HG03066 (cell line): Measurements from ENCODE around the gene RASGRP4.
"Not testable (repeated sequence)": the region's sequence is repeated elsewhere in the genome, so short reads cannot be mapped to it uniquely, and the experiment has no call there.

Experiments
- ATAC-seq: cut with Tn5 transposase; IDR thresholded peaks from one replicate; pipeline ENCODE4 v1.9.1; 2021; ENCODE audit warnings: low read depth; ENCODE audit not compliant: unreplicated experiment

Gene RASGRP4

GRCh38 chr19:38375098-38375493 is 50.9 kb downstream of the RASGRP4 start:
- no peak for ATAC-seq

- ATAC-seq: peak; percentile 95
Measured at GRCh38 chr19:38374332-38375097, 51.5 kb downstream of the RASGRP4 start, which contains the start of gene PSMD8. PSMD8 (plus strand) TSS chr19:38374571; CDS start chr19:38374602, 31 bp downstream.

- no peak for ATAC-seq
Measured at GRCh38 chr19:38373907-38374331, 52.1 kb downstream of the RASGRP4 start.

- no peak for ATAC-seq
Measured at GRCh38 chr19:38371081-38371480, 54.9 kb downstream of the RASGRP4 start.

GRCh38 chr19:38370299-38370698 is 55.7 kb downstream of the RASGRP4 start:
- ATAC-seq: no peak

GRCh38 chr19:38369584-38369983 is 56.4 kb downstream of the RASGRP4 start:
- no peak for ATAC-seq

GRCh38 chr19:38367041-38367440 is 59.0 kb downstream of the RASGRP4 start:
- no peak for ATAC-seq

- ATAC-seq: not testable (repeated sequence)
Measured at GRCh38 chr19:38362946-38363688, 62.9 kb downstream of the RASGRP4 start.

- ATAC-seq: no peak
Measured at GRCh38 chr19:38362076-38362945, 63.7 kb downstream of the RASGRP4 start.

- no peak for ATAC-seq
Measured at GRCh38 chr19:38361633-38362075, 64.4 kb downstream of the RASGRP4 start.

GRCh38 chr19:38360839-38361631 is 65.0 kb downstream of the RASGRP4 start:
- no peak for ATAC-seq

- no peak for ATAC-seq
Measured at GRCh38 chr19:38360351-38360750, 65.7 kb downstream of the RASGRP4 start.

- no peak for ATAC-seq
Measured at GRCh38 chr19:38359242-38360021, 66.6 kb downstream of the RASGRP4 start.
